Liver (tissue), 3 donors: Measurements from ENCODE around the gene FCRL5.

Experiments used
- GABPA ChIP-seq, 2 donors: IDR thresholded peaks in 1 of 2; conservative IDR thresholded peaks in 1 of 2; 2 replicates each; pipeline ENCODE4 v1.6.1; 2016; ENCODE audit warnings: antibody characterized with exemption in 2 of 2, mild to moderate bottlenecking in 1 of 2, moderate library complexity in 1 of 2
- HNF4A ChIP-seq, 2 donors: conservative IDR thresholded peaks; 2 replicates each; pipeline ENCODE4 v1.6.1; 2016; ENCODE audit warnings: antibody characterized with exemption in 2 of 2, mild to moderate bottlenecking in 2 of 2
- JUND ChIP-seq, 2 donors: IDR thresholded peaks; 2 replicates each; pipeline ENCODE4 v1.6.1; 2016; ENCODE audit warnings: antibody characterized with exemption in 2 of 2
- NR2F2 ChIP-seq: IDR thresholded peaks from 2 replicates; pipeline ENCODE4 v1.6.1; 2016; ENCODE audit warnings: antibody characterized with exemption
- RAD21 ChIP-seq, 2 donors: IDR thresholded peaks; 2 replicates each; pipeline ENCODE4 v1.6.1; 2016; ENCODE audit warnings: antibody characterized with exemption in 2 of 2, mild to moderate bottlenecking in 2 of 2
- RXRA ChIP-seq, 2 donors: IDR thresholded peaks; 2 replicates each; pipeline ENCODE4 v1.6.1; 2017 to 2018; ENCODE audit warnings: antibody characterized with exemption in 2 of 2, mild to moderate bottlenecking in 1 of 2
- SP1 ChIP-seq: IDR thresholded peaks from 2 replicates; pipeline ENCODE4 v1.6.1; 2018; ENCODE audit warnings: antibody characterized with exemption, mild to moderate bottlenecking
- TAF1 ChIP-seq: conservative IDR thresholded peaks from 2 replicates; pipeline ENCODE4 v1.6.1; 2016; ENCODE audit warnings: antibody characterized with exemption, mild to moderate bottlenecking
- YY1 ChIP-seq: IDR thresholded peaks from 2 replicates; pipeline ENCODE4 v1.6.1; 2016; ENCODE audit warnings: antibody characterized with exemption, mild to moderate bottlenecking
- TF ChIP-seq, protein P1 (sequence below): fragments of 150-350 bp; IDR thresholded peaks from 2 replicates; pipeline ENCODE4 v1.5.1; 2017; ENCODE audit warnings: improper control_type of control experiment, low read depth, low read length; ENCODE audit not compliant: missing input control
- TF ChIP-seq, protein P2 (sequence below): IDR thresholded peaks from 2 replicates; pipeline ENCODE4 v1.6.1; 2016; ENCODE audit warnings: antibody characterized with exemption, mild to moderate bottlenecking
- TF ChIP-seq, protein P3 (sequence below): IDR thresholded peaks from 2 replicates; pipeline ENCODE4 v1.6.1; 2016; ENCODE audit warnings: antibody characterized with exemption
- donor health status: healthy.
- donor health status: healthy.

DNA sequence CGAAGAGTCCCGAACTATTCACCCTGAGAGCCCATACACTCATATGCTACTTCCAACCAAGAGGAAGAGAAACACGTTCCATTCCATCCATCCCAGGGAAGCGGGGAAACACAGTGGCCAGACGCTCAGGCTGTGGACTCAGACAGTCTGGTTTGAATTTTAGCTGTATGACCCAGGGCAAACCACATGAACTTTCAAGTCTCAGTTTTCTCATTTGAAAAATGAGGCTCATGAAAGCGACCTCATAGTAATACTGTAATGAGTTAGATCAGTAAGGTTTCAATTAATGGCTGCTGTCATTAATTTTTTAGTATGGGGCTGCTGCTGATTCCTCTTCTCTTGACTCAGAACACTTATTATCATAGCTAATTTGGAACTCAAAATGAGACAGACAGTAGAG is 44.1 kb upstream of the FCRL5 start:
- TF ChIP-seq, protein P1, sequence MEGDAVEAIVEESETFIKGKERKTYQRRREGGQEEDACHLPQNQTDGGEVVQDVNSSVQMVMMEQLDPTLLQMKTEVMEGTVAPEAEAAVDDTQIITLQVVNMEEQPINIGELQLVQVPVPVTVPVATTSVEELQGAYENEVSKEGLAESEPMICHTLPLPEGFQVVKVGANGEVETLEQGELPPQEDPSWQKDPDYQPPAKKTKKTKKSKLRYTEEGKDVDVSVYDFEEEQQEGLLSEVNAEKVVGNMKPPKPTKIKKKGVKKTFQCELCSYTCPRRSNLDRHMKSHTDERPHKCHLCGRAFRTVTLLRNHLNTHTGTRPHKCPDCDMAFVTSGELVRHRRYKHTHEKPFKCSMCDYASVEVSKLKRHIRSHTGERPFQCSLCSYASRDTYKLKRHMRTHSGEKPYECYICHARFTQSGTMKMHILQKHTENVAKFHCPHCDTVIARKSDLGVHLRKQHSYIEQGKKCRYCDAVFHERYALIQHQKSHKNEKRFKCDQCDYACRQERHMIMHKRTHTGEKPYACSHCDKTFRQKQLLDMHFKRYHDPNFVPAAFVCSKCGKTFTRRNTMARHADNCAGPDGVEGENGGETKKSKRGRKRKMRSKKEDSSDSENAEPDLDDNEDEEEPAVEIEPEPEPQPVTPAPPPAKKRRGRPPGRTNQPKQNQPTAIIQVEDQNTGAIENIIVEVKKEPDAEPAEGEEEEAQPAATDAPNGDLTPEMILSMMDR = no peak
- TF ChIP-seq RXRA (IDR thresholded peaks at IDR 0.05) (no peak), YY1 (no peak), RAD21 (IDR thresholded peaks at IDR 0.05) (no peak), TAF1 (no peak), GABPA (IDR thresholded peaks at IDR 0.05 in 1 of 2, conservative IDR thresholded peaks at IDR 0.05 in 1 of 2) (no peak), SP1 (no peak), JUND (IDR thresholded peaks at IDR 0.05) (no peak), NR2F2 (no peak), HNF4A (conservative IDR thresholded peaks at IDR 0.05) (no peak)
- TF ChIP-seq, protein P2, sequence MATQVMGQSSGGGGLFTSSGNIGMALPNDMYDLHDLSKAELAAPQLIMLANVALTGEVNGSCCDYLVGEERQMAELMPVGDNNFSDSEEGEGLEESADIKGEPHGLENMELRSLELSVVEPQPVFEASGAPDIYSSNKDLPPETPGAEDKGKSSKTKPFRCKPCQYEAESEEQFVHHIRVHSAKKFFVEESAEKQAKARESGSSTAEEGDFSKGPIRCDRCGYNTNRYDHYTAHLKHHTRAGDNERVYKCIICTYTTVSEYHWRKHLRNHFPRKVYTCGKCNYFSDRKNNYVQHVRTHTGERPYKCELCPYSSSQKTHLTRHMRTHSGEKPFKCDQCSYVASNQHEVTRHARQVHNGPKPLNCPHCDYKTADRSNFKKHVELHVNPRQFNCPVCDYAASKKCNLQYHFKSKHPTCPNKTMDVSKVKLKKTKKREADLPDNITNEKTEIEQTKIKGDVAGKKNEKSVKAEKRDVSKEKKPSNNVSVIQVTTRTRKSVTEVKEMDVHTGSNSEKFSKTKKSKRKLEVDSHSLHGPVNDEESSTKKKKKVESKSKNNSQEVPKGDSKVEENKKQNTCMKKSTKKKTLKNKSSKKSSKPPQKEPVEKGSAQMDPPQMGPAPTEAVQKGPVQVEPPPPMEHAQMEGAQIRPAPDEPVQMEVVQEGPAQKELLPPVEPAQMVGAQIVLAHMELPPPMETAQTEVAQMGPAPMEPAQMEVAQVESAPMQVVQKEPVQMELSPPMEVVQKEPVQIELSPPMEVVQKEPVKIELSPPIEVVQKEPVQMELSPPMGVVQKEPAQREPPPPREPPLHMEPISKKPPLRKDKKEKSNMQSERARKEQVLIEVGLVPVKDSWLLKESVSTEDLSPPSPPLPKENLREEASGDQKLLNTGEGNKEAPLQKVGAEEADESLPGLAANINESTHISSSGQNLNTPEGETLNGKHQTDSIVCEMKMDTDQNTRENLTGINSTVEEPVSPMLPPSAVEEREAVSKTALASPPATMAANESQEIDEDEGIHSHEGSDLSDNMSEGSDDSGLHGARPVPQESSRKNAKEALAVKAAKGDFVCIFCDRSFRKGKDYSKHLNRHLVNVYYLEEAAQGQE = no peak
- TF ChIP-seq, protein P3, sequence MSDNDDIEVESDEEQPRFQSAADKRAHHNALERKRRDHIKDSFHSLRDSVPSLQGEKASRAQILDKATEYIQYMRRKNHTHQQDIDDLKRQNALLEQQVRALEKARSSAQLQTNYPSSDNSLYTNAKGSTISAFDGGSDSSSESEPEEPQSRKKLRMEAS = no peak
